GM19468 (cell line): ENCODE measurements around the gene BRF1.

ENCODE experiments used
- ATAC-seq: cut with Tn5 transposase; IDR thresholded peaks from one replicate; pipeline ENCODE4 v1.9.1; 2021; ENCODE audit warnings: mild to moderate bottlenecking, moderate library complexity, moderate number of reproducible peaks; ENCODE audit not compliant: unreplicated experiment; ENCODE audit errors: extremely low read depth

The BRF1 gene

GRCh38 chr14:105215602-105216001 lies 85.2 kb downstream of the BRF1 start:
- no peak for ATAC-seq

- ATAC-seq, result no peak
Observed at GRCh38 chr14:105214324-105214915, 86.4 kb downstream of the BRF1 start.

- no peak for ATAC-seq
Observed at GRCh38 chr14:105213361-105213760, 87.4 kb downstream of the BRF1 start.

GRCh38 chr14:105212541-105213300 lies 88.1 kb downstream of the BRF1 start:
- no peak for ATAC-seq

GRCh38 chr14:105211758-105212089 lies 89.1 kb downstream of the BRF1 start:
- ATAC-seq, result no peak

- ATAC-seq, result no peak
Observed at GRCh38 chr14:105211086-105211757, 89.6 kb downstream of the BRF1 start.

- no peak for ATAC-seq
Observed at GRCh38 chr14:105210266-105211025, 90.4 kb downstream of the BRF1 start.

- no peak for ATAC-seq
Observed at GRCh38 chr14:105209646-105210045, 91.2 kb downstream of the BRF1 start.

GRCh38 chr14:105209091-105209490 lies 91.7 kb downstream of the BRF1 start:
- no peak for ATAC-seq

GRCh38 chr14:105208738-105209075 lies 92.1 kb downstream of the BRF1 start:
- ATAC-seq, result no peak

- ATAC-seq, result no peak
Observed at GRCh38 chr14:105207996-105208737, 92.6 kb downstream of the BRF1 start.

GRCh38 chr14:105207460-105207901 lies 93.3 kb downstream of the BRF1 start:
- ATAC-seq, result no peak

GRCh38 chr14:105206873-105207272 lies 93.9 kb downstream of the BRF1 start:
- ATAC-seq, result no peak

- no peak for ATAC-seq
Observed at GRCh38 chr14:105205673-105206208, 95.1 kb downstream of the BRF1 start.

- ATAC-seq, result no peak
Observed at GRCh38 chr14:105204931-105205672, 95.7 kb downstream of the BRF1 start.

GRCh38 chr14:105204206-105204930 lies 96.4 kb downstream of the BRF1 start:
- ATAC-seq, result no peak

GRCh38 chr14:105203701-105204100 lies 97.1 kb downstream of the BRF1 start:
- ATAC-seq, result no peak

GRCh38 chr14:105203057-105203531 lies 97.7 kb downstream of the BRF1 start:
- ATAC-seq, result no peak
